ENCODE results near the gene HPS4.

- TF ChIP-seq CEBPB (IDR thresholded peaks at IDR 0.05; ENCODE audit: low read depth, low read length) = no peak
- TF ChIP-seq, protein P1, sequence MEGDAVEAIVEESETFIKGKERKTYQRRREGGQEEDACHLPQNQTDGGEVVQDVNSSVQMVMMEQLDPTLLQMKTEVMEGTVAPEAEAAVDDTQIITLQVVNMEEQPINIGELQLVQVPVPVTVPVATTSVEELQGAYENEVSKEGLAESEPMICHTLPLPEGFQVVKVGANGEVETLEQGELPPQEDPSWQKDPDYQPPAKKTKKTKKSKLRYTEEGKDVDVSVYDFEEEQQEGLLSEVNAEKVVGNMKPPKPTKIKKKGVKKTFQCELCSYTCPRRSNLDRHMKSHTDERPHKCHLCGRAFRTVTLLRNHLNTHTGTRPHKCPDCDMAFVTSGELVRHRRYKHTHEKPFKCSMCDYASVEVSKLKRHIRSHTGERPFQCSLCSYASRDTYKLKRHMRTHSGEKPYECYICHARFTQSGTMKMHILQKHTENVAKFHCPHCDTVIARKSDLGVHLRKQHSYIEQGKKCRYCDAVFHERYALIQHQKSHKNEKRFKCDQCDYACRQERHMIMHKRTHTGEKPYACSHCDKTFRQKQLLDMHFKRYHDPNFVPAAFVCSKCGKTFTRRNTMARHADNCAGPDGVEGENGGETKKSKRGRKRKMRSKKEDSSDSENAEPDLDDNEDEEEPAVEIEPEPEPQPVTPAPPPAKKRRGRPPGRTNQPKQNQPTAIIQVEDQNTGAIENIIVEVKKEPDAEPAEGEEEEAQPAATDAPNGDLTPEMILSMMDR (IDR thresholded peaks at IDR 0.05; ENCODE audit: control extremely low read depth in 1 of 3, insufficient read depth in 1 of 3, low read depth in 1 of 3, low read length in 3 of 3) = no peak
Observed at GRCh38 chr22:26443901-26444690, 39.5 kb downstream of the HPS4 start.

All from H1 (cell line).